ES-I3 (cell line): ENCODE data around the gene VWDE.

ENCODE experiments used
- H3K36me3 ChIP-seq: 2 replicates; pipeline ENCODE4 v1.6.1; 2013; ENCODE audit warnings: mild to moderate bottlenecking, low read length, control low read depth, moderate library complexity; ENCODE audit not compliant: insufficient read depth
- H3K4me1 ChIP-seq: 2 replicates; pipeline ENCODE4 v1.6.1; 2013; ENCODE audit warnings: mild to moderate bottlenecking, control low read depth, low read length; ENCODE audit not compliant: insufficient read depth
- H3K9ac ChIP-seq: 2 replicates; pipeline ENCODE4 v1.6.1; 2013; ENCODE audit warnings: low read depth, mild to moderate bottlenecking, low read length, moderate library complexity
- H3K9me3 ChIP-seq: 2 replicates; pipeline ENCODE4 v1.6.1; 2013; ENCODE audit warnings: mild to moderate bottlenecking, low read length, moderate library complexity; ENCODE audit not compliant: control insufficient read depth, insufficient read depth

Gene VWDE

DNA sequence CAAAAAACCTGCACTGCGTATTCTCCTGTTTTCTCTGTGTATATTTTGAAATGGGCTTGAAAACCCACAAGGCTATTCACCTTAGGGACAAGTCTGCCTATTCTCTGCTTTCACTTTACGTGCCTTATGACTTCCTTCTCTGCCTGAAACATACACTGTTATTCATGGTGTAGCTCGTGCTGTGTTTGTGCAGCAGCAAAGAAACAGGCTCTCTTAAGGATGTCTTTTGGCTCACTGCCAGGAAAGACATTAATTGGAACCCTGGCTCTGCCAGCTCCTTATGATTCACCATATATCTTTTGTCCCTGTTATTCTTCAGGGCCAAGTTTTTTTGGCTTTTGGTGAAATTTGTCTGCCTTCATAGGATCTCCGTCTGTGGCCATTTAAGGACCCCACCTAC lies 100.2 kb downstream of the VWDE start:
- no peak overlapping the region for H3K9ac ChIP-seq
- H3K4me1 ChIP-seq = no peaks in the 10 kb centered on the region
- no peaks in the 10 kb centered on the region; the same call in 1 of the 2 replicates for H3K9me3 ChIP-seq
- H3K36me3 ChIP-seq = no peaks in the 10 kb centered on the region

DNA sequence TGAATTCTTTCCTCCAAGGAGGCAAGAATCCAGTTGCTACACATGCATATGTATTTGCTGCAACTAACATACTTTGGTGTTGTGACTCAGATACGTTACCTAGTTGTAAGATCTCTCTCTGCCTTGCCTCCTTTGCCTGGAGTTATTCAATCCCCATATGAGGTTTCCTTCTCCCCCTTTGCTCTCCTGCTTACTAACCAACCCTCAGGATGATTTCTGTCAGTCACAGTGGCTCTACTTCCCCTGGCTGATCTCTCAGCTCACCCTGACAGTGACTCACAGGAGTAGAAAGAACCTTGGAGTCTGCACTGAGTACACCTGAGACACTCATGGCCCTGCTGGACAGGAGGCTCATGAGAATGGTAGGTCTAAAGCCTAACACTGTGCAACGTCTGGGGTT lies 100.6 kb downstream of the VWDE start:
- no peaks in the 10 kb centered on the region for H3K4me1 ChIP-seq
- H3K9ac ChIP-seq = no peak overlapping the region
- H3K36me3 ChIP-seq = no peaks in the 10 kb centered on the region

DNA sequence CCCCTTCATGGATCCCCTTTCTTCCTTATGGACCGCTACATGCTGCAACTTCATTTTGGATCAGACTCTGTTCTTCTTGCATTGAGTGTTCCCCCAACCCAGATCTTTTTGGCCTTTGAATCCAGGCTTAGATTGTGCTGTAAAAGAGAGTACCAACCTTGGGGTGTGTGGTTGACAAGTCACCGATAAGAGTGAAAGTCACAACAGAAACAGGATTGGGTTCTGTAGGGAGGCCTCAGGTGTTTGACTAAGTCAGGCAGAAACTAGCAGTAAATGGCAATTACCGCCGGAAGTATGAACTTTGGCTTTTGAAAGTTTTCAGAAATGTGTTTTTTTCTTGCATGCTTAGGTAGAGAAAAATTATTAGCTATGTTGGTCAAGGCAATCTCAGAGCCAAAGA lies 103.2 kb downstream of the VWDE start:
- Histone ChIP-seq H3K4me1 (no peaks in the 10 kb centered on the region), H3K9ac (no peak overlapping the region), H3K36me3 (no peaks in the 10 kb centered on the region), H3K9me3 (no peaks in the 10 kb centered on the region; the same call in 1 of the 2 replicates)

More for the DNA sequence above, 100.6 kb downstream of the VWDE start:
- no peaks in the 10 kb centered on the region; the same call in 1 of the 2 replicates for H3K9me3 ChIP-seq

DNA sequence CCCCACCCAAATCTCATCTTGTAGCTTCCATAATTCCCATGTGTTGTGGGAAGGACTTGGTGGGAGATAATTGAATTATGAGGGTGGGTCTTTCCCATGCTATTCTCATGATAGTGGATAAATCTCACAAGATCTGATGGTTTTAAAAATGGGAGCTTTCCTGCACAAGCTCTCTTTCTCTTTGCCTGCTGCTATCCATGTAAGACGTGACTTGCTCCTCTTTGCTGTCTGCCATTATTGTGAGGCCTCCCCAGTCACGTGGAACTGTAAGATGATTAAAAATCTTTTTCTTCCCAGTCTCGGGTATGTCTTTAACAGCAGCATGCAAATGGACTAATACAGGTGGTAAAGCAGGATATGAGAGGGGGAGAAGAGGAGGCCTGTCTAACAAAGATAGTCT lies 104.3 kb downstream of the VWDE start:
- no peaks in the 10 kb centered on the region; the same call in 1 of the 2 replicates for H3K9me3 ChIP-seq
- no peaks in the 10 kb centered on the region for H3K36me3 ChIP-seq
- H3K9ac ChIP-seq = no peak overlapping the region
- no peaks in the 10 kb centered on the region for H3K4me1 ChIP-seq

DNA sequence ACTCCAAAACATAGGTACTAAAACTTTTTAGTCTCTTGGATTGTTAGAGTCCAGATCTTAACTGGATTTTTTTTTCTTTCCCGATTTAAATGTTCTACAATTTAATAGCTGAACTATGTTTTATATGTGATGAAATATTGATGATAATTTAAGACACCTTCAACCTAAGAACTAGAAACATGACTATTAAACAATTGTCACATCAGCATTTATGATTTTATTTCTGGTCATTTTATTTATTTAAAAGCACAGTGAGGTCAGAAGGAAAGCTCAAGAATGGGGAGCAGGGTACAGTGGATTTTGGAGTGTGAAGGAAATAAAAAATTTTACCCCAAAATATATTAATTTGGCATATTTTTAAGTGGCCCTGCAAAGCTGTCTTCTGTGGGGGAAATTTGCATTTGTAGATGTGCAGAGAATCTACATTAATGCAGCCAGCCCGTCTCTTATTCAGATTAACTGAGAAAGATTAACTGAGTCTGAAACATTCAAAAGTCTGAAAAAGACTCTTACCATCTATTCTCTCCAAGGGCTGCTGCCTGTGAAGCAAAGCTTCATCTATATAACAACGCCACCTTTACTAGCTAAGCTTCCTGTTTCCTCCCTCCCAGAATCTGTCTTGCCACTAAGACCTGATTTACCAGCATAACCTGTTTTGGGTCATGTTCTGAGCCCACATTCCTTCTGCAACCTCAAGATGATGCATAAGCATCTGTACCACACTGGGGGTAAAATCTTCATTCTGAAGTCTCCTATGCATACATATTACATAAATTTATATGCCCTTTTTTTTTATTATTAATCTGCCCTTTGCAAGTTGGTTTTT lies 106.2 kb downstream of the VWDE start:
- H3K9me3 ChIP-seq = no peaks in the 10 kb centered on the region
- no peaks in the 10 kb centered on the region for H3K4me1 ChIP-seq
- H3K9ac ChIP-seq = no peak overlapping the region
- no peaks in the 10 kb centered on the region for H3K36me3 ChIP-seq

DNA sequence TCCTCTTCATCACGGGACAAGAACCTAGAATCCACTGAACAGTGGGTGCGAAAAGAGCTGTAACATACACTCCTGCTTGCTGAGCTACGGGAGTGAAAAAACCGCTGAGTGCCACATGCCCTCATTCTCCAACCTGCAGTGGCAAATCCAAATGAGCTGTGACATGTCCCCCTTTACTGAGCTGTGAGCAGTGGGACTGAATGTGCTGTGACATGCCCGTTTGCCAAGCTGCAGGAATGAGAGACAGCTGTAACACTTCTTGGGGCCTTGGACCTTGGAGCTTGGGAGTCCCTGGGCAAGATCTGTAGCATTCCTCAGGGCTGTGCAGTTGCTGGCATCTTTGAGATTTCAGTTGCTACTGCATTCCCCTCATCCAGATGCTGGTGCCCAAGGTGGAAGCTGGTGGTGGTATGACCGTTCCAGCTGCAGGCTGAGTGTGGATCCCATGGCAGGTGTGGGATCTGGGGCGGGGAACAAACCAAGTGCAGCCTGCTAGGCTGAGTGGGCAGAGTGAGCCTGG lies 107.6 kb downstream of the VWDE start:
- no peaks in the 10 kb centered on the region for H3K4me1 ChIP-seq
- H3K9ac ChIP-seq = no peak overlapping the region

DNA sequence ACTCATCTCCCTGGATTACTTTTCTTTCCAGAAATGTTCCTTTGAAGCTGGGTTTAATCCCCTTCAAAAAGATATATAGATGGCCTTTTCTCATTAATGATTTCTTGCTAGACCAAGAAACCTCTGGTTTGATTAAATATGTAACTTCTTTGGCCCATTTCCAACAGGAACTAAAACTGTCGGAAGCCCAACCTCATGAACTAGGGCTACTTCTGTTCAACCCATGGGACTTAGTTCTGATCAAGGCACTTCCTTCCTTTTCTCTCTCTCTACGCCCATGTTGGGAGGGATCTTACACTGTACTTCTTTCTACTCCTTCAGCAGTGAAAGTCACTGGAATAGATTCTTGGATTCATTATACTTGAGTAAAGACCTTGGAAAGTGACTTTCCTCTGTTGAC lies 109.0 kb downstream of the VWDE start:
- Histone ChIP-seq H3K9ac (no peak overlapping the region), H3K4me1 (no peaks in the 10 kb centered on the region), H3K9me3 (no peaks in the 10 kb centered on the region; the same call in 1 of the 2 replicates), H3K36me3 (no peaks in the 10 kb centered on the region)

More for the DNA sequence above, 107.6 kb downstream of the VWDE start:
- Histone ChIP-seq H3K9me3 (no peaks in the 10 kb centered on the region), H3K36me3 (no peaks in the 10 kb centered on the region)

DNA sequence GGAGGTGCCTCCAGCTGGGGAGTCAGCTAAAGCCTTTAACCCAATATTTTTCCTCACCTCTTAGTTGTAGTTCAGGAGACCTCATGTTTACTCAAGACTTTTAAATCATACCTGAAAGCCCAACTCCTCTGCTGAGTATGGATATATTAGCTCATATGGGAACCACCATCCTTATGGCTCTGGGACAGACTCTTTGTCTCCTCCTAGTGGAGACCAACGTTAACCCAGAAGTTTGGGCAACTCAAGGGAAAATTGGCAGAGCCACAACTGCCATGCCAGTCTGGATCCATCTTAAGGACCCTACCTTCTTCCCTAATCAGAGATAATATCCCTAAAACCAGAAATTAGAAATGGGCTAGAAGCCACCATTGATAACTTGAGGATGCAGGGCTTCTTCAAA lies 111.8 kb downstream of the VWDE start:
- Histone ChIP-seq H3K4me1 (no peaks in the 10 kb centered on the region), H3K36me3 (no peaks in the 10 kb centered on the region), H3K9me3 (no peaks in the 10 kb centered on the region; the same call in 1 of the 2 replicates), H3K9ac (no peak overlapping the region)

DNA sequence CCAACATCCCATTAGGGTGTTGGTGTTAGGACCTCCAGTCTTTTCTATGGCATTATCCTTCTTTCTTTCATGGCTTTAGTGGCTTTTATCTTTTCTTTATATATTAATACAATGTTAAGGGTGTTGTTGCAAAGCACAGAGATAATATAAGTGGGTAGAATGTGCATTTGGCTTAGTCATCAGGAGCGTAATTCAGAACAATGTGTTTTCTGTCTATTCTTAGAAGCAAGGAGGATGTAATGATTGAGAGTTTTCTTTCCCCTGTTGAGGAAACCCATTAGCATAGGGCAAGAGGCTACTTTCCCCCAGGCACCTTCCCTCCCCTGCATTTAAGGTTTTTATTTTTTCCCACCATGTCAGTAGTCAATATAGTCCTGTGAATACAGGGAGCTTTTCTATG lies 112.9 kb downstream of the VWDE start:
- Histone ChIP-seq H3K36me3 (no peaks in the 10 kb centered on the region), H3K4me1 (no peaks in the 10 kb centered on the region), H3K9ac (no peak overlapping the region), H3K9me3 (no peaks in the 10 kb centered on the region; the same call in 1 of the 2 replicates)

DNA sequence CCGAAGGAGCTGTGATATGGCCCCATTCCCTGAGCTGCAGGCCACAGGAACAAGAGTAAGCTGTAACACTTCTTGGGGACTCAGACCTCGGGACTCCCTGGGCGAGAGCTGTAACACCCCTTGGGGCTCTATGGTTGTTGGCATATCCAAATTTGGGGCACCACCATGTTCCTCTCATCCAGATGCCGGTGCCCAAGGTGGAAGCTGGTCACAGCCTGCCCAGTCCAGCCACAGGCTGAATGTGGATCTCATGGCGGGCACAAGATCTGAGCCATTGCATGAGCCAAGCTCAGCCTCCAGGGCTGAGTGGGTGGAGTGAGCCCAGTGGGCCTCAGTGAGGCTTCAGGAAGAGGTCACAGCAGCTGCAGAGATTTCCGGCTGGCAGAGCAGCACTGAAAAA lies 113.7 kb downstream of the VWDE start:
- H3K9me3 ChIP-seq = no peaks in the 10 kb centered on the region; the same call in 1 of the 2 replicates
- H3K36me3 ChIP-seq = no peaks in the 10 kb centered on the region
- no peak overlapping the region for H3K9ac ChIP-seq

DNA sequence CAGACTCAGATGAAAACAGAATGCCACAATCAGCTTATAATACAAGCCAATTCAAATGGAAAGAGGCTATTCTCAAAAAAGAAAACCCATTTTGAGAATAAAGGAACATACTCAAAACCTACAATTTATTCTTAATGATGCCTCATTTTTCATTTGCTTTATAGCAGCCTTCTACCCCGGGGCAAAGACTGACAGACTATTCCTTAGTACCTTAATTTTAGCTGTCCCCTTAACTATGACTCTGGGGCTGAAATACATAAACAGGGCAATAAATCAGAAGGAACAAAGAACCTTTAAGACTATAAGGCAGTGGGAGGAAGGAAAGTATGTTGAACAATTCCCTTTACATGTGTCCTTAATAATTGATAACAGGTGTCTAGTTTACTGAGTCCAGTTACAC lies 115.8 kb downstream of the VWDE start:
- H3K4me1 ChIP-seq = no peaks in the 10 kb centered on the region
- no peaks in the 10 kb centered on the region for H3K36me3 ChIP-seq
- H3K9me3 ChIP-seq = no peaks in the 10 kb centered on the region; the same call in 1 of the 2 replicates
- no peak overlapping the region for H3K9ac ChIP-seq

More for the DNA sequence above, 113.7 kb downstream of the VWDE start:
- no peaks in the 10 kb centered on the region for H3K4me1 ChIP-seq

DNA sequence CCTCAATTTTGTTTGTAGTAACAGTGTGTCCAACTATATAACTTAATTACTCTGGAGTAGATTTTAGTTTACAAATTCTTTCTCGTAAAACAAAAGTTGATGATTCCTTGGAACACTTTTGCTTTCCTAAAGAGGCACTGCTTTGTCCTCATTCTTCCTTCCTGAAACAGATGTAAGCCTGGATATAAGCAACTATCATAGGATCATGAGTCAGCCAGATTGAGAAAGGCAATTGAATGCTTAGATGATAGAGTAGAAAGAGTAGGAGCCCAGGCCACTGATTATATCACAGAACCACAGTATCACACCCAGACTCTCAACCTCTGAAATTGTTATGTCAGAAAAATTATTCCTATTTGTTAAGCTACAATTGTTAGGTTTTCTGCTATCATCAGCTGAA lies 122.6 kb downstream of the VWDE start:
- H3K36me3 ChIP-seq = no peaks in the 10 kb centered on the region
- H3K9me3 ChIP-seq = no peaks in the 10 kb centered on the region
- no peaks in the 10 kb centered on the region for H3K4me1 ChIP-seq
- H3K9ac ChIP-seq = no peak overlapping the region
